Neural progenitor cell (in vitro differentiated cells): ENCODE results near the gene GMDS. TPM values are rescaled to one million over a fixed set of nuclear protein-coding genes. Genes with fewer than 3 reads are reported as not detected.

ENCODE experiments used
- DNase-seq: peaks from one replicate; pipeline ENCODE4 v3.0.0-alpha.2; 2016; ENCODE audit warnings: low spot score
- H2AFZ ChIP-seq: fragments of 200-600 bp; sonication (generic); replicated peaks from 2 replicates; pipeline ENCODE4 v1.6.1; 2016; ENCODE audit warnings: antibody characterized with exemption
- H3F3A ChIP-seq: fragments of 200-600 bp; sonication (generic); 2 replicates; pipeline ENCODE4 v1.6.1; 2016; ENCODE audit warnings: antibody characterized with exemption, low read depth
- H3K27ac ChIP-seq: fragments of 200-600 bp; sonication (generic); 2 replicates; pipeline ENCODE4 v1.5.1; 2016; ENCODE audit warnings: mild to moderate bottlenecking
- H3K27me3 ChIP-seq: fragments of 200-600 bp; sonication (generic); 2 replicates; pipeline ENCODE4 v1.6.1; 2016; ENCODE audit warnings: mild to moderate bottlenecking, moderate library complexity
- H3K36me3 ChIP-seq: fragments of 200-600 bp; sonication (generic); 2 replicates; pipeline ENCODE4 v1.5.1; 2016
- H3K4me1 ChIP-seq: fragments of 200-600 bp; sonication (generic); 2 replicates; pipeline ENCODE4 v1.6.1; 2016; ENCODE audit warnings: mixed run types
- H3K4me2 ChIP-seq: fragments of 200-600 bp; sonication (generic); 2 replicates; pipeline ENCODE4 v1.6.1; 2016
- H3K4me3 ChIP-seq: fragments of 200-600 bp; sonication (generic); 2 replicates; pipeline ENCODE4 v1.5.1; 2016
- H3K79me2 ChIP-seq: fragments of 200-600 bp; sonication (generic); 2 replicates; pipeline ENCODE4 v1.6.1; 2016; ENCODE audit warnings: low read depth
- H3K9ac ChIP-seq: fragments of 200-600 bp; sonication (generic); 2 replicates; pipeline ENCODE4 v1.6.1; 2016
- H3K9me3 ChIP-seq: fragments of 200-600 bp; sonication (generic); 2 replicates; pipeline ENCODE4 v1.5.1; 2016; ENCODE audit warnings: low read depth
- H4K20me1 ChIP-seq: fragments of 200-600 bp; sonication (generic); 2 replicates; pipeline ENCODE4 v1.6.1; 2016; ENCODE audit warnings: low read depth
- H3K27ac Mint-ChIP-seq: 3 replicates; pipeline ENCODE4 v1.8.0; 2021; ENCODE audit warnings: mixed read lengths
- H3K27me3 Mint-ChIP-seq: 2 replicates; pipeline ENCODE4 v1.8.0; 2022; ENCODE audit warnings: low read depth, mild to moderate bottlenecking, inconsistent platforms, moderate library complexity, mixed read lengths; ENCODE audit not compliant: insufficient read depth
- H3K36me3 Mint-ChIP-seq: 3 replicates; pipeline ENCODE4 v1.8.0; 2021; ENCODE audit warnings: mixed read lengths
- H3K4me1 Mint-ChIP-seq: 3 replicates; pipeline ENCODE4 v1.8.0; 2021; ENCODE audit warnings: mixed read lengths
- H3K4me3 Mint-ChIP-seq: 3 replicates; pipeline ENCODE4 v1.8.0; 2021; ENCODE audit warnings: mild to moderate bottlenecking, moderate library complexity, mixed read lengths
- H3K9me3 Mint-ChIP-seq: 3 replicates; pipeline ENCODE4 v1.8.0; 2020; ENCODE audit warnings: mixed read lengths
- EZH2 ChIP-seq: fragments of 200-600 bp; sonication (generic); IDR thresholded peaks from 2 replicates; pipeline ENCODE4 v1.6.1; 2017; ENCODE audit warnings: antibody characterized with exemption, mild to moderate bottlenecking, moderate library complexity
- EZH2phosphoT487 ChIP-seq: fragments of 200-600 bp; sonication (generic); IDR thresholded peaks from 2 replicates; pipeline ENCODE4 v1.6.1; 2017; ENCODE audit warnings: antibody characterized with exemption
- total RNA-seq: library from RNA; depleted of rRNA; stranded (reverse); fragments of >200 nt; gene quantifications from 2 replicates; pipeline ENCODE4 v1.2.3, GENCODE V29; 2015; ENCODE audit warnings: low replicate concordance
- TF ChIP-seq, protein P1 (sequence below): fragments of 200-600 bp; sonication (generic); IDR thresholded peaks from 2 replicates; pipeline ENCODE4 v1.5.1; 2017; ENCODE audit warnings: antibody characterized with exemption, mild to moderate bottlenecking

The GMDS gene
- total RNA-seq, 1 donor from 2014 or later = 22.6 TPM

GRCh38 chr6:1601158-1602048 is 644.0 kb downstream of the GMDS start:
- TF ChIP-seq, protein P1, sequence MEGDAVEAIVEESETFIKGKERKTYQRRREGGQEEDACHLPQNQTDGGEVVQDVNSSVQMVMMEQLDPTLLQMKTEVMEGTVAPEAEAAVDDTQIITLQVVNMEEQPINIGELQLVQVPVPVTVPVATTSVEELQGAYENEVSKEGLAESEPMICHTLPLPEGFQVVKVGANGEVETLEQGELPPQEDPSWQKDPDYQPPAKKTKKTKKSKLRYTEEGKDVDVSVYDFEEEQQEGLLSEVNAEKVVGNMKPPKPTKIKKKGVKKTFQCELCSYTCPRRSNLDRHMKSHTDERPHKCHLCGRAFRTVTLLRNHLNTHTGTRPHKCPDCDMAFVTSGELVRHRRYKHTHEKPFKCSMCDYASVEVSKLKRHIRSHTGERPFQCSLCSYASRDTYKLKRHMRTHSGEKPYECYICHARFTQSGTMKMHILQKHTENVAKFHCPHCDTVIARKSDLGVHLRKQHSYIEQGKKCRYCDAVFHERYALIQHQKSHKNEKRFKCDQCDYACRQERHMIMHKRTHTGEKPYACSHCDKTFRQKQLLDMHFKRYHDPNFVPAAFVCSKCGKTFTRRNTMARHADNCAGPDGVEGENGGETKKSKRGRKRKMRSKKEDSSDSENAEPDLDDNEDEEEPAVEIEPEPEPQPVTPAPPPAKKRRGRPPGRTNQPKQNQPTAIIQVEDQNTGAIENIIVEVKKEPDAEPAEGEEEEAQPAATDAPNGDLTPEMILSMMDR = no peak
- TF ChIP-seq EZH2 (no peak), EZH2phosphoT487 (no peak)
- Histone ChIP-seq H3K79me2 (no peaks in the 10 kb centered on the region), H3K9me3 (no peaks in the 10 kb centered on the region), H3K27me3 (peaks cover 56% of the 10 kb centered on the region), H3K27ac (no peak overlapping the region), H3K36me3 (no peaks in the 10 kb centered on the region), H3K4me2 (no peak overlapping the region), H3K9ac (no peak overlapping the region), H3F3A (peaks cover 7% of the 10 kb centered on the region), H3K4me1 (peaks cover 20% of the 10 kb centered on the region), H4K20me1 (peaks cover 13% of the 10 kb centered on the region), H3K4me3 (no peak overlapping the region), H2AFZ (no peak overlapping the region)
- peaks cover 40% of the 10 kb centered on the region for H3K4me1 Mint-ChIP-seq
- no peak for DNase-seq
- no peak overlapping the region for H3K4me3 Mint-ChIP-seq
- no peaks in the 10 kb centered on the region for H3K9me3 Mint-ChIP-seq
- H3K36me3 Mint-ChIP-seq = no peaks in the 10 kb centered on the region
- peaks cover 28% of the 10 kb centered on the region for H3K27me3 Mint-ChIP-seq
- H3K27ac Mint-ChIP-seq = peak overlapping the region; percentile 72

DNA sequence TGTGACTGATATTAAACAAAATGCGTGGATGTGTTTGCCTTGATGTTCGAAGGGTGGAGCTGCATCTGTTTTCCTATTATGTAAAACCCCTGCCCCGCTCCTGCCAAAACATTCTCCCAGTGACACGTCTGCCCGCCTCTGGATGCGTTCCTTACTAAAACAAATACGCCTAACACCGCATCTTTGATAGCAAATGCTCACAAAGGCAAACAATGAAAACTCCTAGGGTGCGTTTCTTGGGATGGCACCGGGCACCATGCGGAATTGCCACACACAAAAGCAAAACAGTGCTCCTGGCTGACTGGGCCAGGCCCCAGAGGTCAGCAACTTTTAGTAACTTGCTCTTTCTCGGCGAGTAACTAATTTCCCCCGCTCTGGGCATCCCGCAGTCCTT is 644.6 kb downstream of the GMDS start:
- H3K36me3 Mint-ChIP-seq = no peaks in the 10 kb centered on the region
- TF ChIP-seq EZH2phosphoT487 = no peak
- TF ChIP-seq EZH2 = no peak
- TF ChIP-seq, protein P1 = no peak
- Histone ChIP-seq H3K4me3 (no peak overlapping the region), H3K27me3 (peaks cover 53% of the 10 kb centered on the region), H3K4me1 (peaks cover 17% of the 10 kb centered on the region), H3K79me2 (no peaks in the 10 kb centered on the region), H4K20me1 (peaks cover 7% of the 10 kb centered on the region), H3F3A (peaks cover under 1% of the 10 kb centered on the region), H2AFZ (no peak overlapping the region), H3K27ac (no peak overlapping the region), H3K9ac (no peak overlapping the region), H3K4me2 (no peak overlapping the region), H3K9me3 (no peaks in the 10 kb centered on the region), H3K36me3 (no peaks in the 10 kb centered on the region)
- H3K27ac Mint-ChIP-seq = no peak overlapping the region
- H3K9me3 Mint-ChIP-seq = no peaks in the 10 kb centered on the region
- no peak overlapping the region for H3K4me3 Mint-ChIP-seq
- H3K4me1 Mint-ChIP-seq = peaks cover 37% of the 10 kb centered on the region
- DNase-seq = no peak
- peaks cover 23% of the 10 kb centered on the region for H3K27me3 Mint-ChIP-seq

GRCh38 chr6:1600063-1600763 is 645.2 kb downstream of the GMDS start:
- Histone ChIP-seq H3K9me3 (no peaks in the 10 kb centered on the region), H2AFZ (no peak overlapping the region), H3K4me1 (peaks cover 17% of the 10 kb centered on the region), H3K79me2 (no peaks in the 10 kb centered on the region), H3K9ac (no peak overlapping the region), H3K36me3 (no peaks in the 10 kb centered on the region), H3K4me3 (no peak overlapping the region), H3K27ac (no peak overlapping the region), H3K27me3 (peaks cover 53% of the 10 kb centered on the region), H3K4me2 (no peak overlapping the region), H3F3A (no peaks in the 10 kb centered on the region), H4K20me1 (peaks cover 1% of the 10 kb centered on the region)
- H3K27me3 Mint-ChIP-seq = peaks cover 18% of the 10 kb centered on the region
- no peaks in the 10 kb centered on the region for H3K9me3 Mint-ChIP-seq
- H3K4me1 Mint-ChIP-seq = peaks cover 32% of the 10 kb centered on the region
- H3K27ac Mint-ChIP-seq = no peak overlapping the region
- no peak for DNase-seq
- no peak overlapping the region for H3K4me3 Mint-ChIP-seq
- no peaks in the 10 kb centered on the region for H3K36me3 Mint-ChIP-seq
- TF ChIP-seq, protein P1 = no peak
- no peak for TF ChIP-seq EZH2
- no peak for TF ChIP-seq EZH2phosphoT487
